Measurements from ENCODE around the gene ADGRL3.
"Not testable (repeated sequence)": the region's sequence is repeated elsewhere in the genome, so short reads cannot be mapped to it uniquely, and the experiment has no call there.

ADGRL3 gene

GRCh38 chr4:61628282-61628681, 428.2 kb downstream of the ADGRL3 start:
- DNase-seq (ENCODE audit: low spot score): no peak
- TF ChIP-seq, protein P1, sequence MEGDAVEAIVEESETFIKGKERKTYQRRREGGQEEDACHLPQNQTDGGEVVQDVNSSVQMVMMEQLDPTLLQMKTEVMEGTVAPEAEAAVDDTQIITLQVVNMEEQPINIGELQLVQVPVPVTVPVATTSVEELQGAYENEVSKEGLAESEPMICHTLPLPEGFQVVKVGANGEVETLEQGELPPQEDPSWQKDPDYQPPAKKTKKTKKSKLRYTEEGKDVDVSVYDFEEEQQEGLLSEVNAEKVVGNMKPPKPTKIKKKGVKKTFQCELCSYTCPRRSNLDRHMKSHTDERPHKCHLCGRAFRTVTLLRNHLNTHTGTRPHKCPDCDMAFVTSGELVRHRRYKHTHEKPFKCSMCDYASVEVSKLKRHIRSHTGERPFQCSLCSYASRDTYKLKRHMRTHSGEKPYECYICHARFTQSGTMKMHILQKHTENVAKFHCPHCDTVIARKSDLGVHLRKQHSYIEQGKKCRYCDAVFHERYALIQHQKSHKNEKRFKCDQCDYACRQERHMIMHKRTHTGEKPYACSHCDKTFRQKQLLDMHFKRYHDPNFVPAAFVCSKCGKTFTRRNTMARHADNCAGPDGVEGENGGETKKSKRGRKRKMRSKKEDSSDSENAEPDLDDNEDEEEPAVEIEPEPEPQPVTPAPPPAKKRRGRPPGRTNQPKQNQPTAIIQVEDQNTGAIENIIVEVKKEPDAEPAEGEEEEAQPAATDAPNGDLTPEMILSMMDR (IDR thresholded peaks at IDR 0.05; ENCODE audit: extremely low read depth, insufficient read depth, missing control alignments): no peak
- in situ Hi-C loops (cut with MboI; ENCODE audit: low pct_unique_long_range_greater_than_20kb, low sequenced_read_pairs, unreplicated experiment): no loop called here

GRCh38 chr4:61628727-61629126, 428.6 kb downstream of the ADGRL3 start:
- TF ChIP-seq, protein P1 (IDR thresholded peaks at IDR 0.05; ENCODE audit: extremely low read depth, insufficient read depth, missing control alignments): no peak
- DNase-seq (ENCODE audit: low spot score): no peak
- in situ Hi-C loops (cut with MboI; ENCODE audit: low pct_unique_long_range_greater_than_20kb, low sequenced_read_pairs, unreplicated experiment): no loop called here

- TF ChIP-seq, protein P1 (IDR thresholded peaks at IDR 0.05; ENCODE audit: extremely low read depth, insufficient read depth, missing control alignments): no peak
- in situ Hi-C loops (cut with MboI; ENCODE audit: low pct_unique_long_range_greater_than_20kb, low sequenced_read_pairs, unreplicated experiment): no loop called here
- DNase-seq (ENCODE audit: low spot score): no peak
Measured at GRCh38 chr4:61630548-61630947, 430.4 kb downstream of the ADGRL3 start.

- in situ Hi-C loops (cut with MboI; ENCODE audit: low pct_unique_long_range_greater_than_20kb, low sequenced_read_pairs, unreplicated experiment): no loop called here
Measured at GRCh38 chr4:61638591-61638990, 438.5 kb downstream of the ADGRL3 start.

DNA sequence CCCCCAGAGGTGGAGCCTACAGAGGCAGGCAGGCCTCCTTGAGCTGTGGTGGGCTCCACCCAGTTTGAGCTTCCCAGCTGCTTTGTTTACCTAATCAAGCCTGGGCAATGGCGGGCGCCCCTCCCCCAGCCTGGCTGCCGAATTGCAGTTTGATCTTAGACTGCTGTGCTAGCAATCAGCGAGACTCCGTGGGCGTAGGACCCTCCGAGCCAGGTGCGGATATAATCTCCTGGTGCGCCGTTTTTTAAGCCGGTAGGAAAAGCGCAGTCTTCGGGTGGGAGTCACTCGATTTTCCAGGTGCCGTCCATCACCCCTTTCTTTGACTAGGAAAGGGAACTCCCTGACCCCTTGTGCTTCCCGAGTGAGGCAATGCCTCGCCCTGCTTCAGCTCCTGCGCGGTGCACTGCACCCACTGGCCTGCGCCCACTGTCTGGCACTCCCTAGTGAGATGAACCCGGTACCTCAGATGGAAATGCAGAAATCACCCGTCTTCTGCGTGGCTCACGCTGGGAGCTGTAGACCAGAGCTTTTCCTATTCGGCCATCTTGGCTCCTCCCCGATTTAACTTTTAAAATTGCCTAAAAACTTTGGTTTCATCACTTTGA, 446.7 kb downstream of the ADGRL3 start:
- in situ Hi-C loops (cut with MboI; ENCODE audit: low pct_unique_long_range_greater_than_20kb, low sequenced_read_pairs, unreplicated experiment); DNase-seq (ENCODE audit: low spot score): not testable (repeated sequence)

More at GRCh38 chr4:61638591-61638990, 438.5 kb downstream of the ADGRL3 start:
- TF ChIP-seq, protein P1 (IDR thresholded peaks at IDR 0.05; ENCODE audit: extremely low read depth, insufficient read depth, missing control alignments): no peak
- no peak for DNase-seq (ENCODE audit: low spot score)

DNA sequence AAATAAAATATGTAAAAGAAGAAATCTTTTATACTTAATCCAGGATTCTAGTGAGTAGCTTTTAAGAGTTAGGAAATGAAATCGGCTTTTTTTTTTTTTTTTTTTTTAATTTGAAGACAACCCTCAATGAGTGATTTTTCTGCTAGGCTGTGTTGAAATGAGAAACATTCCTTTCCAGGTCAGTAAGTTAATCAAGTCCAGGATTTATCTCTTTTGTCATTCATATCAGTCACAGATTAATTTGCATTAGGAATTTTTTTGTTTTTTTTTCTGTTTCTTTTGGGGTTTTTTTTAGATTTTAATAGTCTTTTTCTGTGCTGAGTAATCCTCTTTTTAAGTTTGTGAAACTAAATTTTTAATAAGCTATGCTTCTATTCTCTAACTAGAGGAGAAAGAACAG, 448.1 kb downstream of the ADGRL3 start:
- in situ Hi-C loops (cut with MboI; ENCODE audit: low pct_unique_long_range_greater_than_20kb, low sequenced_read_pairs, unreplicated experiment): no loop called here
- no peak for DNase-seq (ENCODE audit: low spot score)

GRCh38 chr4:61657016-61657415, 456.9 kb downstream of the ADGRL3 start:
- in situ Hi-C loops (cut with MboI; ENCODE audit: low pct_unique_long_range_greater_than_20kb, low sequenced_read_pairs, unreplicated experiment): no loop called here
- DNase-seq (ENCODE audit: low spot score): no peak
- TF ChIP-seq, protein P1 (IDR thresholded peaks at IDR 0.05; ENCODE audit: extremely low read depth, insufficient read depth, missing control alignments): no peak

More for the DNA sequence above, 448.1 kb downstream of the ADGRL3 start:
- TF ChIP-seq, protein P1 (IDR thresholded peaks at IDR 0.05; ENCODE audit: extremely low read depth, insufficient read depth, missing control alignments): no peak
